ENCODE results near the gene PAPPA.

- TF ChIP-seq POLR2A (IDR thresholded peaks at IDR 0.05; ENCODE audit: borderline replicate concordance, extremely low read depth, insufficient read depth, insufficient read length) = no peak
- no peak for TF ChIP-seq CTCF (IDR thresholded peaks at IDR 0.05 in 2 of 3, conservative IDR thresholded peaks at IDR 0.05 in 1 of 3; ENCODE audit: borderline replicate concordance in 1 of 3, insufficient read depth in 1 of 3, low read depth in 2 of 3, low read length in 2 of 3)
- TF ChIP-seq SIN3A (IDR thresholded peaks at IDR 0.05; ENCODE audit: low read depth) = no peak
- TF ChIP-seq POLR2AphosphoS5 (IDR thresholded peaks at IDR 0.05; ENCODE audit: low read depth, low read length) = no peak
- no peak for TF ChIP-seq EZH2 (IDR thresholded peaks at IDR 0.05)
- TF ChIP-seq ZBTB33 (IDR thresholded peaks at IDR 0.05; ENCODE audit: extremely low read depth, insufficient replicate concordance, low read length) = no peak
- no peak for TF ChIP-seq CEBPB (IDR thresholded peaks at IDR 0.05; ENCODE audit: low read depth)
- no peak for TF ChIP-seq FOSL1 (IDR thresholded peaks at IDR 0.05; ENCODE audit: low read depth)
- TF ChIP-seq EGR1 (IDR thresholded peaks at IDR 0.05; ENCODE audit: low read depth) = no peak
- TF ChIP-seq ZNF274 (IDR thresholded peaks at IDR 0.05; ENCODE audit: low read depth, low read length) = no peak
- TF ChIP-seq MAX (IDR thresholded peaks at IDR 0.05) = no peak
- no peak for TF ChIP-seq REST (IDR thresholded peaks at IDR 0.05; ENCODE audit: low read depth)
- TF ChIP-seq JUND (IDR thresholded peaks at IDR 0.05) = no peak
- no peak for TF ChIP-seq RAD21 (IDR thresholded peaks at IDR 0.05; ENCODE audit: low read depth)
Measured at GRCh38 chr9:116420993-116421538, 267.5 kb downstream of the PAPPA start.
